Measurements from ENCODE around the gene TLK2.

The TLK2 gene

GRCh38 chr17:62649570-62649969 lies 170.9 kb downstream of the TLK2 start:
- peaks cover 13 to 17% of the 10 kb centered on the region in 2 donors for H3K27me3 ChIP-seq (ENCODE audit: control insufficient read depth in 1 of 2, insufficient read depth in 2 of 2, low read length in 2 of 2)

GRCh38 chr17:62650587-62650986 lies 172.0 kb downstream of the TLK2 start:
- Histone ChIP-seq H3K36me3 (ENCODE audit: control insufficient read depth in 1 of 2, insufficient read depth in 2 of 2, low read length in 2 of 2) (no peaks in the 10 kb centered on the region), H3K9me3 (ENCODE audit: control insufficient read depth in 1 of 2, low read length in 2 of 2) (no peaks in the 10 kb centered on the region), H3K4me1 (ENCODE audit: control insufficient read depth in 1 of 2, insufficient read depth in 2 of 2, low read length in 2 of 2) (peaks cover 17 to 24% of the 10 kb centered on the region in 2 donors), H3K4me3 (ENCODE audit: low read depth in 1 of 2, low read length in 2 of 2) (no peak overlapping the region), H3K27ac (ENCODE audit: low read depth, low read length) (no peak overlapping the region), H3K27me3 (ENCODE audit: control insufficient read depth in 1 of 2, insufficient read depth in 2 of 2, low read length in 2 of 2) (peaks cover 14 to 18% of the 10 kb centered on the region in 2 donors), H3K9ac (ENCODE audit: low read depth in 1 of 2, low read length in 2 of 2) (no peak overlapping the region)

More at GRCh38 chr17:62649570-62649969, 170.9 kb downstream of the TLK2 start:
- Histone ChIP-seq H3K4me1 (ENCODE audit: control insufficient read depth in 1 of 2, insufficient read depth in 2 of 2, low read length in 2 of 2) (peaks cover 17 to 23% of the 10 kb centered on the region in 2 donors), H3K9ac (ENCODE audit: low read depth in 1 of 2, low read length in 2 of 2) (no peak overlapping the region), H3K4me3 (ENCODE audit: low read depth in 1 of 2, low read length in 2 of 2) (no peak overlapping the region), H3K9me3 (ENCODE audit: control insufficient read depth in 1 of 2, low read length in 2 of 2) (no peaks in the 10 kb centered on the region), H3K36me3 (ENCODE audit: control insufficient read depth in 1 of 2, insufficient read depth in 2 of 2, low read length in 2 of 2) (no peaks in the 10 kb centered on the region), H3K27ac (ENCODE audit: low read depth, low read length) (no peak overlapping the region)

- Histone ChIP-seq H3K4me3 (ENCODE audit: low read depth in 1 of 2, low read length in 2 of 2) (peak overlapping the region; percentile 65 to 70), H3K27ac (ENCODE audit: low read depth, low read length) (peak overlapping the region; percentile 10), H3K9me3 (ENCODE audit: control insufficient read depth in 1 of 2, low read length in 2 of 2) (no peaks in the 10 kb centered on the region), H3K36me3 (ENCODE audit: control insufficient read depth in 1 of 2, insufficient read depth in 2 of 2, low read length in 2 of 2) (no peaks in the 10 kb centered on the region), H3K27me3 (ENCODE audit: control insufficient read depth in 1 of 2, insufficient read depth in 2 of 2, low read length in 2 of 2) (peaks cover 14 to 18% of the 10 kb centered on the region in 2 donors), H3K9ac (ENCODE audit: low read depth in 1 of 2, low read length in 2 of 2) (peak overlapping the region in 1 of 2 donors; percentile 19), H3K4me1 (ENCODE audit: control insufficient read depth in 1 of 2, insufficient read depth in 2 of 2, low read length in 2 of 2) (peaks cover 17 to 24% of the 10 kb centered on the region in 2 donors)
Measured at GRCh38 chr17:62652251-62653001, 173.8 kb downstream of the TLK2 start.

GRCh38 chr17:62653002-62653825 lies 174.6 kb downstream of the TLK2 start:
- no peaks in the 10 kb centered on the region for H3K36me3 ChIP-seq (ENCODE audit: control insufficient read depth in 1 of 2, insufficient read depth in 2 of 2, low read length in 2 of 2)
- H3K27ac ChIP-seq (ENCODE audit: low read depth, low read length): peak overlapping the region; percentile 10
- peaks cover 17 to 24% of the 10 kb centered on the region in 2 donors for H3K4me1 ChIP-seq (ENCODE audit: control insufficient read depth in 1 of 2, insufficient read depth in 2 of 2, low read length in 2 of 2)
- peaks cover 14 to 18% of the 10 kb centered on the region in 2 donors for H3K27me3 ChIP-seq (ENCODE audit: control insufficient read depth in 1 of 2, insufficient read depth in 2 of 2, low read length in 2 of 2)
- H3K4me3 ChIP-seq (ENCODE audit: low read depth in 1 of 2, low read length in 2 of 2): peak overlapping the region; percentile 65 to 70
- H3K9ac ChIP-seq (ENCODE audit: low read depth in 1 of 2, low read length in 2 of 2): peak overlapping the region in 1 of 2 donors; percentile 19
- no peaks in the 10 kb centered on the region for H3K9me3 ChIP-seq (ENCODE audit: control insufficient read depth in 1 of 2, low read length in 2 of 2)

- Histone ChIP-seq H3K9ac (ENCODE audit: low read depth in 1 of 2, low read length in 2 of 2) (no peak overlapping the region), H3K27me3 (ENCODE audit: control insufficient read depth in 1 of 2, insufficient read depth in 2 of 2, low read length in 2 of 2) (peaks cover 14 to 18% of the 10 kb centered on the region in 2 donors), H3K27ac (ENCODE audit: low read depth, low read length) (no peak overlapping the region), H3K9me3 (ENCODE audit: control insufficient read depth in 1 of 2, low read length in 2 of 2) (no peaks in the 10 kb centered on the region), H3K4me1 (ENCODE audit: control insufficient read depth in 1 of 2, insufficient read depth in 2 of 2, low read length in 2 of 2) (peaks cover 17 to 24% of the 10 kb centered on the region in 2 donors), H3K4me3 (ENCODE audit: low read depth in 1 of 2, low read length in 2 of 2) (peak overlapping the region in 1 of 2 donors; percentile 70), H3K36me3 (ENCODE audit: control insufficient read depth in 1 of 2, insufficient read depth in 2 of 2, low read length in 2 of 2) (no peaks in the 10 kb centered on the region)
Measured at GRCh38 chr17:62653826-62654761, 175.5 kb downstream of the TLK2 start.

GRCh38 chr17:62655656-62656055 lies 177.0 kb downstream of the TLK2 start:
- no peak overlapping the region for H3K4me3 ChIP-seq (ENCODE audit: low read depth in 1 of 2, low read length in 2 of 2)
- H3K36me3 ChIP-seq (ENCODE audit: control insufficient read depth in 1 of 2, insufficient read depth in 2 of 2, low read length in 2 of 2): no peaks in the 10 kb centered on the region
- no peaks in the 10 kb centered on the region for H3K9me3 ChIP-seq (ENCODE audit: control insufficient read depth in 1 of 2, low read length in 2 of 2)
- H3K9ac ChIP-seq (ENCODE audit: low read depth in 1 of 2, low read length in 2 of 2): no peak overlapping the region
- no peak overlapping the region for H3K27ac ChIP-seq (ENCODE audit: low read depth, low read length)
- H3K27me3 ChIP-seq (ENCODE audit: control insufficient read depth in 1 of 2, insufficient read depth in 2 of 2, low read length in 2 of 2): peaks cover 14% of the 10 kb centered on the region in 2 donors
- peaks cover 17 to 24% of the 10 kb centered on the region in 2 donors for H3K4me1 ChIP-seq (ENCODE audit: control insufficient read depth in 1 of 2, insufficient read depth in 2 of 2, low read length in 2 of 2)

- Histone ChIP-seq H3K4me1 (ENCODE audit: control insufficient read depth in 1 of 2, insufficient read depth in 2 of 2, low read length in 2 of 2) (peaks cover 17 to 24% of the 10 kb centered on the region in 2 donors), H3K27me3 (ENCODE audit: control insufficient read depth in 1 of 2, insufficient read depth in 2 of 2, low read length in 2 of 2) (peaks cover 12 to 14% of the 10 kb centered on the region in 2 donors), H3K9ac (ENCODE audit: low read depth in 1 of 2, low read length in 2 of 2) (no peak overlapping the region), H3K4me3 (ENCODE audit: low read depth in 1 of 2, low read length in 2 of 2) (no peak overlapping the region), H3K36me3 (ENCODE audit: control insufficient read depth in 1 of 2, insufficient read depth in 2 of 2, low read length in 2 of 2) (no peaks in the 10 kb centered on the region), H3K27ac (ENCODE audit: low read depth, low read length) (no peak overlapping the region), H3K9me3 (ENCODE audit: control insufficient read depth in 1 of 2, low read length in 2 of 2) (peaks cover 0 to 4% of the 10 kb centered on the region in 2 donors)
Measured at GRCh38 chr17:62656446-62656845, 177.8 kb downstream of the TLK2 start.

- peaks cover 14 to 22% of the 10 kb centered on the region in 2 donors for H3K4me1 ChIP-seq (ENCODE audit: control insufficient read depth in 1 of 2, insufficient read depth in 2 of 2, low read length in 2 of 2)
- H3K4me3 ChIP-seq (ENCODE audit: low read depth in 1 of 2, low read length in 2 of 2): no peak overlapping the region
- peaks cover 0 to 4% of the 10 kb centered on the region in 2 donors for H3K9me3 ChIP-seq (ENCODE audit: control insufficient read depth in 1 of 2, low read length in 2 of 2)
- H3K9ac ChIP-seq (ENCODE audit: low read depth in 1 of 2, low read length in 2 of 2): no peak overlapping the region
- H3K27ac ChIP-seq (ENCODE audit: low read depth, low read length): no peak overlapping the region
- H3K36me3 ChIP-seq (ENCODE audit: control insufficient read depth in 1 of 2, insufficient read depth in 2 of 2, low read length in 2 of 2): no peaks in the 10 kb centered on the region
- H3K27me3 ChIP-seq (ENCODE audit: control insufficient read depth in 1 of 2, insufficient read depth in 2 of 2, low read length in 2 of 2): peaks cover 12 to 14% of the 10 kb centered on the region in 2 donors
Measured at GRCh38 chr17:62657145-62657665, 178.6 kb downstream of the TLK2 start.

GRCh38 chr17:62657690-62658089 lies 179.1 kb downstream of the TLK2 start:
- Histone ChIP-seq H3K36me3 (ENCODE audit: control insufficient read depth in 1 of 2, insufficient read depth in 2 of 2, low read length in 2 of 2) (no peaks in the 10 kb centered on the region), H3K4me1 (ENCODE audit: control insufficient read depth in 1 of 2, insufficient read depth in 2 of 2, low read length in 2 of 2) (peaks cover 13 to 19% of the 10 kb centered on the region in 2 donors), H3K27ac (ENCODE audit: low read depth, low read length) (no peak overlapping the region), H3K9ac (ENCODE audit: low read depth in 1 of 2, low read length in 2 of 2) (no peak overlapping the region), H3K27me3 (ENCODE audit: control insufficient read depth in 1 of 2, insufficient read depth in 2 of 2, low read length in 2 of 2) (peaks cover 12 to 13% of the 10 kb centered on the region in 2 donors), H3K9me3 (ENCODE audit: control insufficient read depth in 1 of 2, low read length in 2 of 2) (peaks cover 0 to 4% of the 10 kb centered on the region in 2 donors), H3K4me3 (ENCODE audit: low read depth in 1 of 2, low read length in 2 of 2) (no peak overlapping the region)
